HG03575 (cell line): ENCODE data around the gene MAGI2.
"Not testable (repeated sequence)": the region's sequence is repeated elsewhere in the genome, so short reads cannot be mapped to it uniquely, and the experiment has no call there.

ENCODE experiments used
- ATAC-seq: cut with Tn5 transposase; IDR thresholded peaks from one replicate; pipeline ENCODE4 v1.9.1; 2021; ENCODE audit not compliant: unreplicated experiment, insufficient number of reproducible peaks, low FRiP score; ENCODE audit errors: extremely low read depth

Gene MAGI2

DNA sequence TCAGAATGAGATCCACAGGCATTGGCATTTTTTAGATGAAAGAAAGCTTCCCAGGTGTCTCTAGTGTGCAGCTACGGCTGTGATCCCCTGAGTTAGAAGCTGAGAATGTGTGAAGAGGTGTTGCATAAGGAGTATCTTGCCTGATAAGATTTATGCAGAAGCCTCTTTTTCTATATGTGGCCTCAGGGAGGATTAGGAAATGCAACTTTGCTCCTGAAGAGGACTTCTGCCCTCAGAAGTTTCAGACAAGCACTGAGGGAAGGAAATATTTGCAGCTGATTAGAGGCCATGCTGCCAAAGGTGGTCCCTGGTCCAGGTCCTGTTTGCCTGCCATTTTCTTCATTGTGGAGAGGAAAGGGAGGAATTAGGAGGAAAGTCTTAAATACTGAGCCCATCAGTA, 1103.1 kb downstream of the MAGI2 start:
- ATAC-seq: no peak

DNA sequence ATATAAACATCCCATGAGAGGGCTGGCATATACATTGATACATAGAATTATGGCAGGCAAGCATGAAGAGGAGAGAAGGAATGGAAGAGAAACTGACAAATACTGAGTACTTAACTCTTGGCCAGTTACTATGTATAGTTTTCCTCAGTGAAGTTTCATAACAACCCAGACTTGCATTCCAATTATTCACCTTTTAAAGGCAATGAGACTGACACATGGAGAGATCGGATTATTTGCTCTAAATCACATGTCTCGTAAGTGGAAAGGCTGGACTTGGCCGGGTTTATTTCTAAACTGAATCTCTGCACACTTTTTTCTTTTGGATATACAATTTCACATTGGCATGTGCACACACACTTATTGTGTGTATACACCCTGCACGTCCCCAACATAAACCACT, 1106.6 kb downstream of the MAGI2 start:
- no peak for ATAC-seq

DNA sequence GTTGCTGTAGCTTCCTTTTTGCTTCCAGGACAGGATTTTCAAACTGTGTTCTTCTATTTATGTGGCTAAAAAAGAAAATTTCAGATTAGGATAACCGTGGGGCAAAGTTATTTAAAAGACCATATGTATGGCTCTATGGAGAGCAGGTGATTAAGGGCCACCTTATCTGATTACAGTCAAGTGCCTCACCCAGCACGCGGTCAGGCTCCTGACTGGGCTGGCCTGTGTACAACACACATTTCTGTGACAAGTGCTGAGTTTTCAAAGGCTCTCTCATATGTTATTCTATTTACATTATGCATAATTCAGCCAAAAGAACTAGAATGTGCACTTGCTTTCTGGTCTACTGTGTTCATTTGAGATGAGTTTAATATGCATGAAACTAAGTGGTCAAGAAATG, 1107.5 kb downstream of the MAGI2 start:
- no peak for ATAC-seq

DNA sequence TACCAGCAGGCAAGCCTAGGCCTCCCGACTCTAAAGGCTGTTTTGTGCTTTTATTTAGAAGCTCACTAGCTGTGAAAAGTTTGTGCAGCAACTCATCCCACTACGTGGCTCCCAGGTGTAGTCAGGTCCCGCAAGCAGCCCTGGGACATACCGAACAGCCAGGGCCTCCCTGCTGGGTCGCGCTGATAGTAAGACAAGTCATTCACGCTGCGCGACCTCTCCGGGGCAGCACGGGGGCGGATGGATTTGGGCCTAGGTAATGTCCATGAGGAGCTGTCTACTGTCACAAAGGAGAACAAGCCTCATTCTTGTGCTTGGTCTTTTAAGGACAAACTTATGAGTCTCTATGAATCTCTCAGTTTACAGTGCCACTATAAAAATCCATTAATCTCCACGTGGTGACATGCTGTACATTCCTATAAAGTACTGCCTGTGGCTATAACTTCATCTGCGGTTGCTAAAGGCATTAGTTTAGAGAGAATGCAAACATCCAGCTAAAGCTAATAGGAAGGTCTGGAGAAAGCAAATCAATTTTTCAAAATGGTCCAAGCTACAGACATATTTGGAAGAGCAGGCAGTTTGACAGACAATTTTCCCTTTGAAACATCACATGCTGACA, 1108.1 kb downstream of the MAGI2 start:
- ATAC-seq: no peak

DNA sequence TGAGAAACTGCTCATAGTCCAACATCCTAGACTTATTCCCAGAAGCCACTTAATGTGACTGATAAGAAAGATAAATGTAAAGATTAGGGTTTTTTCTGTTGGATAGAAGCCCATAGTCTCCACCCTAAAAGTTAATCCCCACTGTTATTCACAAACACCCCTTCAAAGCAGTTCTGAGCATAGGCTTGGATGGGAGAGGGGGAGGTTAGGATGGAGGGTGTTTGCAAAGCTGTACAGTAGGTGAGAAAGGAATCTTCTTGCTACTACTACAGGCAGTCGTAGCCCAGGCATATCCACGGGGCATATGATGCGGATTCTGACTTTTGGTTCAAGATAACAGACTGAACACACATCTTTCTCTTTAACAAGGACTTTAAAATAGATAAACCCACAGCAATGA, 1119.0 kb downstream of the MAGI2 start:
- no peak for ATAC-seq

DNA sequence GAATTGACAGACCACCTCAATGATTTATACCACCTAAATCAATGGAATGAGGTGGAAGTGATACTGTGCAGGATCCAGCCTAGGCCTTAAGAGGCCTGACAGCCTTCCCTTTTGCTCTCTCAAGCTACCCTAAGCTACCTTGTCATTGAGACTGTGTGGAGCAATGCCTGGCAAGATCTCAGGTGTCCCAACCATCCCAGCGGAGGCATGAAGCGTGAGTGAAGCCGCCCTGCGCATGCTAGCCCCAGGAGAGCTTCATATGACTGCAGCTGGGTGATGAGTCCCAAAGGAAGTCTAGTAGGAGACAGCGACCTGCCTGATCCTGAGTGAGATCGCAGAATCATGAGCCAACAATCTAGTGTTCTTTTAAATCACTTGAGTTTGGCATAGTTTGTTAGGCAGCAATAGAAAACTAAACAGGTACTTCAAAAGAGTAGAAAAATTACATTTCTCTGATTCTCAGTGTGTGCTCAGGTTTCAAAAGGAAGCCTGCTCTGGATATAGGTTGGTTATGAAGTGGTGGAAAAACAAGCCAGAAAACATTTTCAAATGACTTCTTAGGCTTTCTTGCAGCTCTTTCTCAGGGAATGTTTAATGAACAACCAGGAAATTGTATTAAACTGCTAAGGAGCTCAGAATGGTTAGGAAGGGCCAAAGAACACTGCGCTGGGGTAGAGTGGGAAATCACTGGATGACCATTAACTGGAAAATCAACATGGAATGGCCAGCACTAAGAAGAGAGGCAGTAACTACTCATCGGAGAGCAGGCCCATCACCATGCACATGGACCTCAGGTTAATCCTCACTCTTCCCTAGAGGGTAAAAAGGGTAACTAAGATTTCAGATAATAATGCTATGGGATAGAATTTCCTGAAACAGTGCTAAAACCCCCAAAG, 1119.7 kb downstream of the MAGI2 start:
- ATAC-seq: no peak

DNA sequence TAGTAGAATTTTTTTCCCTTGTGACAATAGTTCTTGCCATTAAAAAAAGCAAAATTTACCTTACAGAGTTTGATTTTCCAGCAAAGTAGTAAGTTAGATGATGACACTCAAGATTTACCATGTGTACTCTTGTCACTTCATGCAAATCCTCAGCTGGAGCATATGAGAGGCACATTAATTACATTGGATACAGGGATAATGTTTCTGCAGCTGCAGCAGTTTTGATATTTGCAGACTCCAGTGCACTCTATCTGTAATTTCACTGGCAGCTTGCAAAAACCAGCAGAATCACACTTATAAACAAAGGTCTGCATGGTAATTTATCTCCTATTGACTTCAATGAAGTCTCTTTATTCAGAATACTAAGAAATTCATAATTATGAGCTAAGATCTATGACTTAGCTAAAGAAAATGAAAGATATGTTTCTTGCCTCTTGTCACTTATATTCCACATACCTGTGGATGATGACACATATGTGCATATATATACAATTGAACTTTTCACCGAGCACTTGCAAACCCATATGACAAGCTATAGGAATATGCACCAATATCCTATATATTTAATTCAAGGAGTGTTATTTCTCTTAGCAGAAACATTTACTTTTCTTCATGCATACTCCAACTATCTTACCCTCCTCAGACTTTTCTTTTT, 1124.3 kb downstream of the MAGI2 start:
- ATAC-seq: no peak

DNA sequence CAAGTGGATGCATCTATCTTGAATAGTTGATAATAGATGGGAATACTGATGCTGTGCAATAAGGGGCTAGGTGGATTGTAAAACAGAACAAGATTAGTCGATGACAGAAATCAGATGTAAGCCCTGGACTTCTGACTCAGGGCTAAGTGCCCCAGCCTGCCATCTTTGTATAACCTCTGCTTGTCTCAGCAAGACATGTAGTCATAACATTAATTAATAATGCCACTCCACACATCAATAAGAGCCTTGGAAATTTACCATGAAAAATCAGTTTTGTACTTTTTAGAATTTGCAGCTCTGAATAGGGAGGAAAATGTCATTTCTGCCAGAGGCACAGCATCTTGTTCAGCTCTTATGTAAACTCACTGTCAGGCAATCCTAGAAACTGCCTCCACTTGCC, 1125.7 kb downstream of the MAGI2 start:
- no peak for ATAC-seq

DNA sequence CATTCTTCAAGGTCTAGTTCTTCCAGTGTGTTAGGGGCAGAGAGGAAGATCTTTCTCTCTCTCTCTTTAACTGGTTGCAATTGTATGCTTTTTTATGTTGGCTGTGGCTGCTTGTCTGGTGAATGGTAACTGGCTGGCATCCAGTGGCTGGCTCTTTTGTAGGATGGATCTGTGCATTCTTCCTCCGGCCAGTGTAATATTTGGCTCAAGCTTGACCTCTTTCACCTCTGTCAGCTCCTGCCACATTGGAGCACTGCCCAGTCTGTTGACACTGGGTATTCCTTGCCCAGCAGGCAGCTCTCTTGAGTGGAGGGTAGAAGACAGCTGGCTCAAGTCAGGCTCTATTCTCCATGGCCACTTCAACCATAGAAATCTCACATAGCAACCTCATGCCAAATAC, 1126.6 kb downstream of the MAGI2 start:
- ATAC-seq: no peak

DNA sequence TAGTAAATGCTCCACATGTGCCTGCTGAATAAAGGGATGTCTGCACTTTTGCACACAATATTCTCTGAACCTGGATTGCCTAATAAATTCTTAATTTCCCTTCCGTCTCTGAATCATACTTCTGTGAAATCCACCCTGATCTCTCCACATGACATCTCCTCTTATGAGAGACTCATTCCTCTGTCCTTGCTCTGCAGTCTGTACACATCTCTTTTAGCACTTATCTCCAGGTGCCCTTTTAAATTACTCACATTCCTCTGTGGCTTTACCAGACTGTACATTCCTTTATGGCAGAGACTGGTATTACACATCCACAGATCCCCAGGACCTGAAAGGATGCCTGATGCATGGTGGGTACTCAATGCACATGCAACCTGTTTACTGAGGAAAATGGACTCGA, 1127.3 kb downstream of the MAGI2 start:
- ATAC-seq: no peak

DNA sequence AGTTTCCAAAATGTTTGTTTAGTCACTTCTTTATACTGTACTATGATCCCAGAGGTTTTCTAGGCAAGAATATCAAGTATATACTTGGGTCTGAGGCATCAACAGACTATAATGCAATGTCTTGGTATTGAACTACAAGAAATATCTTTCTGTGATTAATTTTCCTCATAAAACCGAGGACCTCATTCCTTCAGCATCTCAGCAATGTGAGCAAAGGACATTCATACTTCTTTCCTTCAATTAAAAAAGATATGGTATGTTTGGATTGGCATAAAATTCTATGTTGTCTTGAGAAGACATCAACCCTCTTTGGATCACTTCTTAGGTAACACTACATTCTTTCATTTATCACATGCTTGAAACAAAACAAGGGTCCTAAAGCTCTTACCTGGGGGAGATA, 1130.3 kb downstream of the MAGI2 start:
- no peak for ATAC-seq

DNA sequence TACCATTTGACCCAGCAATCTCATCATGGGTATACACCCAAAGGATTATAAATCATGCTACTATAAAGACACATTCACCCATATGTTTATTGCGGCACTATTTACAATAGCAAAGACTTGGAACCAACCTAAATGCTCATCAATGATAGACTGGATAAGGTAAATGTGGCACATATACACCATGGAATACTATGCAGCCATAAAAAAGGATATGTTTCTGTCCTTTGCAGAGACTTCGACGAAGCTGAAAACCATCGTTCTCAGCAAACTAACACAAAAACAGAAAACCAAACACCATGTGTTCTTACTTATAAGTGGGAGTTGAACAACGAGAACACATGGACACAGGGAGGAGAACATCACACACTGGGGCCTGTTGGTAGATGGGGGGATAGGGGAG, 1131.2 kb downstream of the MAGI2 start:
- not testable (repeated sequence) for ATAC-seq

DNA sequence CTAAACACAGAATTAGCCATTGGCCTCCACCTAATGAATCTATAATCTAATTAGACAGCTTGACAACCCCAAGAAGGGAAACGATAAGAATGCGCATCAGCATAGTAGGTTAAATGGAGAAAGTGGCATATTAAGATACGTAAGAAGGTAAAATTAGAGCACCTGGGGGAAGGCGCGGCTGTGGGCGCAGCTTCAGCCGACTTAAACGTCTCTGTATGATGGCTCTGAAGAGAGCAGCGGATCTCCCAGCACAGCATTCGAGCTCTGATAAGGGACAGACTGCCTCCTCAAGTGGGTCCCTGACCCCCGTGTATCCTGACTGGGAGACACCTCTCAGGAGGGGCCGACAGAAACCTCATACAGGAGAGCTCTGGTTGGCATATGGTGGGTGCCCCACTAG, 1136.1 kb downstream of the MAGI2 start:
- no peak for ATAC-seq

DNA sequence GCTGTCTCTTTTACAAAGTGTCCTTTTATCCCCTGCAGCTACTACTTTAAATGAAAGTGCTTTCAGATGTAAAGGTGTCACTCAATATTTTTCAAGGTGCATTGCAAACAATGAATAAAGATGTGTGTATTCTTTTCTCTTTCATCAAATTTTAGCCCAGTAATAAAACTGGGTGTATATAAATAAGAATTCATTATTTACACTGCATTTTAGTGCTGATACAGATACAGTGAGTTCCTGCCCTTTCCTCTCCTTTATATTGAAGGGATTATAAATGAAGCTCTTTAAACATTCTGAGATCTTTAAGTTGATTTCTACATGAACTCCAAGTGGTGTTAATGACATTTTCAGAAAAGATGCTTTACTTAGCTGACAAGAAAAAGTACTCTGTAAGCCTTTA, 1137.4 kb downstream of the MAGI2 start:
- no peak for ATAC-seq

DNA sequence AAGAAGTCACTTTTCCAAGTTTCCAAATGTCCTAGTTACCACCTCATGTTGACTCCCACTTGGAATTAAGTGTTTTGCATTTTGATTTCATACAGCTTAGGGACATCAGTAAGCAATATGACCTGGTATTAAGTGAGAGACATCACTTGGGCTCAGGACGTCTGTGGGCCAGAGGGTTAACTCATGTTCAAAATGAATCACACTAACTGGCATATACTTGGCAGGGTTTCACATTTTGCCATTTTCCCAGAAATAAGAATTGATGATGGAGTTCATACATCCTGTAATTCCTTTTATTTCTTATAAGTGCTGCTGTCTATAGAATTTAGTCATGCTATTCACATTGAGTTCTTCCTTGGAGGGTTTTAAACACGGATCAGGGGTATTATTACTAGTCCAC, 1138.3 kb downstream of the MAGI2 start:
- no peak for ATAC-seq

DNA sequence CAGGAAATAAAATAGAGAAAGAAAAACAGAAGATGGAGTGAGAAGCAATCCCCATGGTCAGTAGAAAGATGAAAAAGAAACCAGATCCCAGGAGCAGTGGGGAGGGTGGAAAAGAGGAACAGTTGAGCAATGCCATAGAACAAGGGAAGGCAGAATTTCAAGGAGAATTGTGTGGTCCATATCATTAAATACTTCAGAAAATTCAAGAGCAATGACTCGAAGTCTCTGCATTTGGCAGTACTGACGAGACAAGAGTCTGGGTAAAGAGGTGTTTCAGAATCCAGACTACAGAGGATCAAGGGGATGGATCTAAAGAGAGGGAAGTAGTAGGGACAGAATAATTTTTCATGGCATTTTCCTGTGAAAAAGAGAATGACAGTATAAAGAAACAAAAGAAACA, 1142.3 kb downstream of the MAGI2 start:
- ATAC-seq: no peak

DNA sequence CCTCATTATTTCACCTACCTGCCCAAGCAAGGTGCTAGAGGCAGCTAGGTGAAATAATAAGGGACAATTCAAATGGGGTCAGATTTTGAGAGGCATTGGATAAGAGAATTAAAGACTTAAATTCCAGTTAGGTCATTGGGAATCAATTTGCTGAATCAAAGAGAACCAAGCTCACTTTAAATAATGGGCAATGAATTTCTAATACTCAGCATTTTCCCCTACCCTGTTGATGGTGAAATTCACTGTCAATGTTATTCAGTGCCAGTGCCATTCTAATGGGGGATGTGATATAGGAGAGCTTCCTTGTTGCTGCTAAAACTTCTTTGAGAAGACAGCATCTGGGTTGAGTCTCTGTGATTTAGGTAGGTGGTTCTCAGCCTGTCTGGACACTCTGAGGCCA, 1145.6 kb downstream of the MAGI2 start:
- no peak for ATAC-seq

DNA sequence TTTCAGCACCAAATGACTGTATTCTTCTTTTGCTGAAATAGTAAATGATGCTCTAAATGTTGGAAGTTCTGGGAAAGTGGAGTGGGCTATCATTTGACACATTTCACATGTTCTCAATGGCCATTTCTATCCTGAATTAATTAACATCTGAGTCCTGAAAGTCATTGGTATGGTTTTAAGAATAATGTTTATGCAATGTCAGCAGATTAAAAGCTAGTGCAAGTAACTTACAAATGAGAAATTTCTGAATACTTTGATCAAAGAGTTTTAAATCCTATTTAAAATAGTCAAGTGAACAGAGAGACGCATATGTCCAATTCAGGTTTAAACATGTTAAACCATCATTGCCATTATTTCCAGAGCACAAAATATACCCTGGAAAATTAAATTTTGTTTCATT, 1146.8 kb downstream of the MAGI2 start:
- no peak for ATAC-seq

DNA sequence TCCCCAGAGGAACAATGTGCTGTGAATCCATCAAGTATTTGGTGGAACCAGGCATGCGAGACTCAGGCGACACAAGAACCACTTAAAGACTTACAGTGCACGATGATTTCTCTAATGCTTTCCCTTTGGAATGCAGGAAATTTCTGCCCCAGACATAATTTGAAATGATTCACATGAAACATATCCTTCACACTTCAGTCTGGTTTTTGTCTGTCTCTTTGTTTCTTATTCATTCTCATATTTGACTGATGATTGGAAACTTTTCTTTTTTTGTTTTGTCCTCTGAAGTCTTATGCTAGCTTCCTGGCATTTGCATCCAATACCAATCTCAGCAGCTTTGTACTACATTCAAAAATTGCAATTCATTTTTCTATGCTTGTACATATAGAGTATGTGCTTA, 1152.1 kb downstream of the MAGI2 start:
- no peak for ATAC-seq

DNA sequence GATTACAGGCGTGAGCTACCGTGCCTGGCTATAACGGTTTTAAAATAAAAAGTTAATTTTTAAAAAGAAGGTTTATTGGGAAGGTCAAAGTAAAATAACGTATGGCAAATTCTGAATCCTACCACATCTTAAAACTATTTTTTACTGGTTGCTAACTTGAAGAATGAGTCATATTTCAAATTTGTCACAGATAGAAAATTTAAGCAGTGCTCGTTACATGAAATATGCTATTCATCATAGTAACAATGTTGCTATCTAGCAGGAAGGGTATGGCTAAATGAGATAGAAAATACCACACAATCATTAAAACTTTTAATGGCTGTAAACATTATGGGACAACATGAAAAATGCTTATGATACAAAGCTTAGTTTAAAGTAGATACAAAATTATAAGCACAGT, 1154.4 kb downstream of the MAGI2 start:
- ATAC-seq: no peak
